Measurements from ENCODE around the gene SMIM33.

DNA sequence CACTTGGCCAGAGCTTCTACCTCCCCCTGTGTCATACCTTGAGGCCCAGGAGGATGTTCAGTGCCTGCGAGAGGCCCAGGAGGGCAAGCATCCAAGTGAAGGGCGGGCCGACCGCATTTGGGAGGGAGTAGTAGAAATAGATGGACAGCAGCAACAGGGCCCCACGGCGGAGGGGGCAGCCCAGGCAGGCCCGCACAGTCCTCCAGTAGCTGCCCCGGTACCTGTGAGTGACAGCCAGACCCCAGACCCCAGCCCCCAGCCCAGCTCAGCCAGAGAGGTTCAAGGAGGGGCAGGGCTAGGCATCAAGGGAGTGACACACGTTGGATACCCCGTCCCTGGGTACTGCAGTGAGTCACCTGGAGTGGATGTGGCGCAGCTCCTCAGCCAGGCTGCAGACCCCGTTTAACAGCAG, 10.3 kb downstream of the SMIM33 start:
- TF ChIP-seq, protein P1, sequence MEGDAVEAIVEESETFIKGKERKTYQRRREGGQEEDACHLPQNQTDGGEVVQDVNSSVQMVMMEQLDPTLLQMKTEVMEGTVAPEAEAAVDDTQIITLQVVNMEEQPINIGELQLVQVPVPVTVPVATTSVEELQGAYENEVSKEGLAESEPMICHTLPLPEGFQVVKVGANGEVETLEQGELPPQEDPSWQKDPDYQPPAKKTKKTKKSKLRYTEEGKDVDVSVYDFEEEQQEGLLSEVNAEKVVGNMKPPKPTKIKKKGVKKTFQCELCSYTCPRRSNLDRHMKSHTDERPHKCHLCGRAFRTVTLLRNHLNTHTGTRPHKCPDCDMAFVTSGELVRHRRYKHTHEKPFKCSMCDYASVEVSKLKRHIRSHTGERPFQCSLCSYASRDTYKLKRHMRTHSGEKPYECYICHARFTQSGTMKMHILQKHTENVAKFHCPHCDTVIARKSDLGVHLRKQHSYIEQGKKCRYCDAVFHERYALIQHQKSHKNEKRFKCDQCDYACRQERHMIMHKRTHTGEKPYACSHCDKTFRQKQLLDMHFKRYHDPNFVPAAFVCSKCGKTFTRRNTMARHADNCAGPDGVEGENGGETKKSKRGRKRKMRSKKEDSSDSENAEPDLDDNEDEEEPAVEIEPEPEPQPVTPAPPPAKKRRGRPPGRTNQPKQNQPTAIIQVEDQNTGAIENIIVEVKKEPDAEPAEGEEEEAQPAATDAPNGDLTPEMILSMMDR (IDR thresholded peaks at IDR 0.05) = no peak
- TF ChIP-seq POLR2A (IDR thresholded peaks at IDR 0.05) = no peak
